ENCODE data around the gene DAGLA. TPM values are rescaled to one million over a fixed set of nuclear protein-coding genes. Genes with fewer than 3 reads are reported as not detected.

Gene DAGLA
- total RNA-seq, 6 donors from 2014 or later = 3.0 to 11.0 (median 8.0) TPM

GRCh38 chr11:61645179-61645868, 34.9 kb upstream of the DAGLA start:
- 54 to 63% methylated on average over 9 of the region's 9 CpGs for whole genome bisulfite sequencing, 2 donors
- Histone ChIP-seq H3K27me3 (no peaks in the 10 kb centered on the region), H3K9me3 (no peaks in the 10 kb centered on the region), H3K36me3 (no peaks in the 10 kb centered on the region), H3K4me1 (peaks cover 0 to 12% (median 4%) of the 10 kb centered on the region in 4 donors), H3K27ac (peak overlapping the region in 2 of 4 donors; percentile 57 to 63), H3K4me3 (no peak overlapping the region)
- TF ChIP-seq POLR2A (IDR thresholded peaks at IDR 0.05) = peak in 1 of 4 donors; percentile 21
- peak; percentile 29 to 67 for TF ChIP-seq POLR2AphosphoS5 (IDR thresholded peaks at IDR 0.05)
- TF ChIP-seq CTCF (IDR thresholded peaks at IDR 0.05) = no peak
- peak in 1 of 4 donors; percentile 83 for TF ChIP-seq EP300 (IDR thresholded peaks at IDR 0.05)
- DNase-seq (peak in 1 of 2 donors; percentile 92), ATAC-seq (ENCODE audit: low FRiP score in 2 of 2) (peak; percentile 63 to 93)

GRCh38 chr11:61647529-61647928, 32.7 kb upstream of the DAGLA start:
- TF ChIP-seq POLR2AphosphoS5 (IDR thresholded peaks at IDR 0.05) (no peak), POLR2A (IDR thresholded peaks at IDR 0.05) (no peak), CTCF (IDR thresholded peaks at IDR 0.05) (no peak), EP300 (IDR thresholded peaks at IDR 0.05) (no peak)
- Histone ChIP-seq H3K4me1 (peaks cover 0 to 12% (median 4%) of the 10 kb centered on the region in 4 donors), H3K27me3 (no peaks in the 10 kb centered on the region), H3K36me3 (no peaks in the 10 kb centered on the region), H3K4me3 (no peak overlapping the region), H3K9me3 (no peaks in the 10 kb centered on the region), H3K27ac (no peak overlapping the region)
- no peak for DNase-seq
- 63 to 65% methylated on average over 3 of the region's 3 CpGs for WGBS, 2 donors
- ATAC-seq (ENCODE audit: low FRiP score in 2 of 2) = no peak

GRCh38 chr11:61650781-61651571, 29.2 kb upstream of the DAGLA start:
- DNase-seq = no peak
- Histone ChIP-seq H3K36me3 (no peaks in the 10 kb centered on the region), H3K4me1 (peaks cover 9 to 16% (median 13%) of the 10 kb centered on the region in 4 donors), H3K9me3 (no peaks in the 10 kb centered on the region), H3K27ac (no peak overlapping the region), H3K4me3 (no peak overlapping the region), H3K27me3 (no peaks in the 10 kb centered on the region)
- ATAC-seq (ENCODE audit: low FRiP score in 2 of 2) = no peak
- 95 to 97% methylated on average over 10 to 16 of the region's 17 CpGs for WGBS, 2 donors
- TF ChIP-seq POLR2AphosphoS5 (IDR thresholded peaks at IDR 0.05) (no peak), EP300 (IDR thresholded peaks at IDR 0.05) (no peak), POLR2A (IDR thresholded peaks at IDR 0.05) (no peak), CTCF (IDR thresholded peaks at IDR 0.05) (no peak)

- DNase-seq (no peak), ATAC-seq (ENCODE audit: low FRiP score in 2 of 2) (no peak)
- H3K27me3 ChIP-seq = no peaks in the 10 kb centered on the region
- H3K4me3 ChIP-seq = no peak overlapping the region
- no peaks in the 10 kb centered on the region for H3K9me3 ChIP-seq
- H3K4me1 ChIP-seq = peaks cover 9 to 16% (median 12%) of the 10 kb centered on the region in 4 donors
- H3K27ac ChIP-seq = no peak overlapping the region
- no peak for TF ChIP-seq EP300 (IDR thresholded peaks at IDR 0.05)
- no peak for TF ChIP-seq POLR2AphosphoS5 (IDR thresholded peaks at IDR 0.05)
- no peak for TF ChIP-seq CTCF (IDR thresholded peaks at IDR 0.05)
- no peak for TF ChIP-seq POLR2A (IDR thresholded peaks at IDR 0.05)
- 67 to 97% methylated on average over 1 of the region's 1 CpG for WGBS, 2 donors
- no peaks in the 10 kb centered on the region for H3K36me3 ChIP-seq
Measured at GRCh38 chr11:61652135-61652534, 28.1 kb upstream of the DAGLA start.
